Ishikawa (cell line): ENCODE data around the gene TTLL1.
A peak's percentile ranks its signal among the peaks of the same experiment; 100 is the strongest.

Experiments used
- RAD21 ChIP-seq: IDR thresholded peaks from 2 replicates; pipeline ENCODE4 v1.6.1; 2012; ENCODE audit warnings: low read depth
- TF ChIP-seq, protein P1 (sequence below): IDR thresholded peaks from 2 replicates; pipeline ENCODE4 v1.6.1; 2012

GRCh38 chr22:42990131-42990838 is 98.9 kb downstream of the TTLL1 start:
- peak; percentile 42 for TF ChIP-seq RAD21
- TF ChIP-seq, protein P1, sequence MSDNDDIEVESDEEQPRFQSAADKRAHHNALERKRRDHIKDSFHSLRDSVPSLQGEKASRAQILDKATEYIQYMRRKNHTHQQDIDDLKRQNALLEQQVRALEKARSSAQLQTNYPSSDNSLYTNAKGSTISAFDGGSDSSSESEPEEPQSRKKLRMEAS = no peak
